Left ventricle myocardium inferior (tissue), 1 donor: ENCODE data around the gene GRB10. TPM values are rescaled to one million over a fixed set of nuclear protein-coding genes. Genes with fewer than 3 reads are reported as not detected.

Source experiments
- DNase-seq: peaks from one replicate; pipeline ENCODE4 v3.0.0-alpha.2; 2020
- H3K27ac ChIP-seq: fragments of 200-600 bp; replicated peaks from 2 replicates; pipeline ENCODE4 v1.8.0; 2021
- H3K27me3 ChIP-seq: fragments of 200-600 bp; 2 replicates; pipeline ENCODE4 v1.8.0; 2021; ENCODE audit warnings: low read depth
- H3K36me3 ChIP-seq: fragments of 200-600 bp; 2 replicates; pipeline ENCODE4 v1.8.0; 2021
- H3K4me1 ChIP-seq: fragments of 200-600 bp; 2 replicates; pipeline ENCODE4 v1.8.0; 2021
- H3K4me3 ChIP-seq: fragments of 200-600 bp; 2 replicates; pipeline ENCODE4 v1.8.0; 2021; ENCODE audit warnings: mild to moderate bottlenecking, moderate library complexity
- H3K9me3 ChIP-seq: fragments of 200-600 bp; replicated peaks from 2 replicates; pipeline ENCODE4 v1.8.0; 2021
- intact Hi-C: fragments of 100-400 bp; cut with micrococcal nuclease; formaldehyde crosslinking; loops from one replicate; pipeline ENCODE4 v1.11.0; 2022
- total RNA-seq: library from RNA; stranded (reverse); fragmentation: NEBNext Ultra II Directional; extraction: Animal tissue kit (Norgen Biotek cat#: 25700); gene quantifications from one replicate; pipeline ENCODE4 v1.2.1, GENCODE V29; 2021
- TF ChIP-seq, protein P1 (sequence below): fragments of 200-600 bp; IDR thresholded peaks from 2 replicates; pipeline ENCODE4 v1.8.0; 2021; ENCODE audit warnings: antibody characterized with exemption, mild to moderate bottlenecking, borderline replicate concordance
- donor health status: DM: no; HTN: yes; CAD: no; lungs with severe emphysema.

The GRB10 gene
- total RNA-seq, 1 donor from 2014 or later, result 40.6 TPM

- Histone ChIP-seq H3K36me3 (no peaks in the 10 kb centered on the region), H3K27ac (no peak overlapping the region), H3K4me3 (no peak overlapping the region), H3K9me3 (no peaks in the 10 kb centered on the region), H3K27me3 (no peaks in the 10 kb centered on the region), H3K4me1 (peaks cover 74% of the 10 kb centered on the region)
- DNase-seq, result no peak
- TF ChIP-seq, protein P1, sequence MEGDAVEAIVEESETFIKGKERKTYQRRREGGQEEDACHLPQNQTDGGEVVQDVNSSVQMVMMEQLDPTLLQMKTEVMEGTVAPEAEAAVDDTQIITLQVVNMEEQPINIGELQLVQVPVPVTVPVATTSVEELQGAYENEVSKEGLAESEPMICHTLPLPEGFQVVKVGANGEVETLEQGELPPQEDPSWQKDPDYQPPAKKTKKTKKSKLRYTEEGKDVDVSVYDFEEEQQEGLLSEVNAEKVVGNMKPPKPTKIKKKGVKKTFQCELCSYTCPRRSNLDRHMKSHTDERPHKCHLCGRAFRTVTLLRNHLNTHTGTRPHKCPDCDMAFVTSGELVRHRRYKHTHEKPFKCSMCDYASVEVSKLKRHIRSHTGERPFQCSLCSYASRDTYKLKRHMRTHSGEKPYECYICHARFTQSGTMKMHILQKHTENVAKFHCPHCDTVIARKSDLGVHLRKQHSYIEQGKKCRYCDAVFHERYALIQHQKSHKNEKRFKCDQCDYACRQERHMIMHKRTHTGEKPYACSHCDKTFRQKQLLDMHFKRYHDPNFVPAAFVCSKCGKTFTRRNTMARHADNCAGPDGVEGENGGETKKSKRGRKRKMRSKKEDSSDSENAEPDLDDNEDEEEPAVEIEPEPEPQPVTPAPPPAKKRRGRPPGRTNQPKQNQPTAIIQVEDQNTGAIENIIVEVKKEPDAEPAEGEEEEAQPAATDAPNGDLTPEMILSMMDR, result no peak
- intact Hi-C loops, result no loop called here
These were observed 13.9 kb downstream of the GRB10 start for GRCh38 chr7:50768485-50769474.

GRCh38 chr7:50766849-50767207 lies 15.9 kb downstream of the GRB10 start:
- Histone ChIP-seq H3K4me1 (peaks cover 82% of the 10 kb centered on the region), H3K36me3 (no peaks in the 10 kb centered on the region), H3K27me3 (no peaks in the 10 kb centered on the region), H3K4me3 (no peak overlapping the region), H3K27ac (no peak overlapping the region), H3K9me3 (no peaks in the 10 kb centered on the region)
- intact Hi-C loops, result no loop called here
- DNase-seq, result no peak
- TF ChIP-seq, protein P1, result no peak

- Histone ChIP-seq H3K36me3 (no peaks in the 10 kb centered on the region), H3K4me3 (no peak overlapping the region), H3K4me1 (peaks cover 79% of the 10 kb centered on the region), H3K9me3 (no peaks in the 10 kb centered on the region), H3K27ac (no peak overlapping the region), H3K27me3 (no peaks in the 10 kb centered on the region)
- DNase-seq, result no peak
- TF ChIP-seq, protein P1, result no peak
- intact Hi-C loops, result no loop called here
These were observed 16.4 kb downstream of the GRB10 start for GRCh38 chr7:50766106-50766848.

DNA sequence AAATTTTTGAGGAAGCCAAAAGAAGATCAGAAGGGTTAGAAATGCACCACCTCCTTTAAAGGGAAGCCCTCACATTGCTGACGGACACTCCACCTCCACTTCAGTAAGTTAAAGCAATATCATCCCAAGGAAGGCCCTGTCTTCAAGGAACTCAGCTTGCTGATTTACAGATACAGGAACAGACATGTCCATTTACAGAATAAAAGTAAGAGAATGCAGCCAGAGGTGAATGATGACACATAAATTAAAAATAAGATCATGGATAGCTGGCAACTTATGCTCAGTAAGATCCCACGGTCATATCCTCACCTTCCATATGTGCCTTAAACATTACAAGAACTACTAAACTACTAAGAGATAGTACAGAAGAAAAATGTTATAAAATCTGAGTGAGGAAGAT lies 20.4 kb downstream of the GRB10 start:
- H3K4me1 ChIP-seq, result peaks cover 48% of the 10 kb centered on the region
- H3K27me3 ChIP-seq, result no peaks in the 10 kb centered on the region
- H3K4me3 ChIP-seq, result no peak overlapping the region
- H3K27ac ChIP-seq, result no peak overlapping the region
- no peak for DNase-seq
- intact Hi-C loops, result no loop called here
- TF ChIP-seq, protein P1, result no peak
- no peaks in the 10 kb centered on the region for H3K9me3 ChIP-seq
- H3K36me3 ChIP-seq, result no peaks in the 10 kb centered on the region

- intact Hi-C loops, result no loop called here
- no peak overlapping the region for H3K4me3 ChIP-seq
- no peaks in the 10 kb centered on the region for H3K36me3 ChIP-seq
- H3K27me3 ChIP-seq, result no peaks in the 10 kb centered on the region
- DNase-seq, result no peak
- TF ChIP-seq, protein P1, result no peak
- no peaks in the 10 kb centered on the region for H3K9me3 ChIP-seq
- no peak overlapping the region for H3K27ac ChIP-seq
- H3K4me1 ChIP-seq, result peaks cover 48% of the 10 kb centered on the region
These were observed 21.0 kb downstream of the GRB10 start for GRCh38 chr7:50761713-50762112.
